ENCODE results near the gene PIANP. TPM values are rescaled to one million over a fixed set of nuclear protein-coding genes. Genes with fewer than 3 reads are reported as not detected.

PIANP gene
- total and polyA plus RNA-seq, 2 of the 4 experiments (the other 2 are of a cell fraction) = 0.18 to 6.8 TPM

GRCh38 chr12:6647083-6647604, 53.5 kb downstream of the PIANP start, which contains the start of gene ACRBP:
Gene ACRBP (minus strand): TSS chr12:6647432. CDS start chr12:6647366, 66 bp downstream.
- H3K9me1 ChIP-seq (ENCODE audit: insufficient read depth, low read length) = no peaks in the 10 kb centered on the region
- no peaks in the 10 kb centered on the region for H3K79me1 ChIP-seq (ENCODE audit: low read depth in 1 of 2, low read length in 2 of 2)
- in situ Hi-C loops (cut with MboI; ENCODE audit: low sequenced_read_pairs) (no loop called here), intact Hi-C loops (cut with micrococcal nuclease) (no loop called here), dilution Hi-C loops (cut with HindIII; ENCODE audit: low sequenced_read_pairs, unreplicated experiment) (no loop called here)
- 0 out of 2 replicates have a peak within 1 kb of the TSS, but pooled peaks have one; percentile 45 for H3K14ac ChIP-seq (replicated peaks; ENCODE audit: low read depth, low read length)
- H4K20me1 ChIP-seq (ENCODE audit: insufficient read depth, low read length) = no peaks in the 10 kb centered on the region
- H3K4me1 ChIP-seq (ENCODE audit: control insufficient read depth, insufficient read depth, low read length) = no peaks in the 10 kb centered on the region
- no peak within 1 kb of the TSS for H3K18ac ChIP-seq (ENCODE audit: low read depth, low read length)
- H2BK15ac ChIP-seq (ENCODE audit: low read depth, low read length) = no peak within 1 kb of the TSS
- H4K91ac ChIP-seq (ENCODE audit: insufficient read depth, low read depth, low read length) = no peak within 1 kb of the TSS
- no peaks in the 10 kb centered on the region for H3K27me3 ChIP-seq (ENCODE audit: control insufficient read depth, insufficient read depth, low read length)
- ChIA-PET CTCF (no interaction called here), POLR2A (ENCODE audit: unreplicated experiment) (interaction anchor here (0.6 kb wide), 1 partner anchor 24 kb away, joined by 6 read pairs; no protein-coding TSS in a partner anchor)
- no peak within 1 kb of the TSS for H2BK5ac ChIP-seq (ENCODE audit: low read depth, low read length, poor library complexity, severe bottlenecking)
- peak within 1 kb of the TSS; percentile 78 for H2AK9ac ChIP-seq (replicated peaks; ENCODE audit: low read depth, low read length, poor library complexity)
- no peak within 1 kb of the TSS for H3K27ac ChIP-seq (ENCODE audit: insufficient read depth, low read length)
- peak within 1 kb of the TSS; percentile 8; the same call in 1 of the 2 replicates for H2AK5ac ChIP-seq (ENCODE audit: low read depth, low read length)
- ATAC-seq (ENCODE audit: low read depth) = peak; percentile 91
- peaks cover 29% of the 10 kb centered on the region for H3K36me3 ChIP-seq (ENCODE audit: control insufficient read depth, insufficient read depth, low read length)
- no peak within 1 kb of the TSS for H2BK20ac ChIP-seq (ENCODE audit: low read depth, low read length)
- H3K4me3 ChIP-seq (ENCODE audit: insufficient read depth, low read depth, low read length) = peak within 1 kb of the TSS; percentile 38; the same call in 1 of the 2 replicates
- no peak within 1 kb of the TSS for H3K23ac ChIP-seq (ENCODE audit: low read depth, low read length)
- BruUV-seq (replicated peaks) = no TSS peak
- H4K8ac ChIP-seq (ENCODE audit: low read depth in 2 of 2, low read length in 2 of 2) = peak within 1 kb of the TSS in 1 of 2 experiments; percentile 36; a peak in 2 of 4 replicates
- 16% methylated on average over 7 of the region's 38 CpGs; no CpG with 5 or more reads in 1 of the 2 experiments for WGBS, 2 experiments (ENCODE audit: extremely low coverage in 2 of 2, insufficient read length in 1 of 2)
- no peak within 1 kb of the TSS for H2BK120ac ChIP-seq (ENCODE audit: low read depth, low read length)
- peak within 1 kb of the TSS; percentile 14; the same call in 1 of the 2 replicates for H3K9ac ChIP-seq (ENCODE audit: low read depth, low read length)
- TF ChIP-seq RCOR1 (IDR thresholded peaks at IDR 0.05; ENCODE audit: insufficient replicate concordance, low read length) = no peak
- TF ChIP-seq MAZ (IDR thresholded peaks at IDR 0.05; ENCODE audit: borderline replicate concordance, low read depth, low read length) = no peak
- TF ChIP-seq NFE2L2 (IDR thresholded peaks at IDR 0.05; ENCODE audit: low read depth, low read length) = no peak
- TF ChIP-seq FOS (IDR thresholded peaks at IDR 0.05; ENCODE audit: low read depth, low read length) = no peak
- TF ChIP-seq RFX5 (IDR thresholded peaks at IDR 0.05; ENCODE audit: low read depth, low read length) = no peak
- TF ChIP-seq CHD1 (IDR thresholded peaks at IDR 0.05; ENCODE audit: low read depth, low read length) = no peak
- no peak for TF ChIP-seq RAD21 (IDR thresholded peaks at IDR 0.05; ENCODE audit: low read length)
- TF ChIP-seq POLR2A (IDR thresholded peaks at IDR 0.05; ENCODE audit: low read depth, low read length) = no peak
- no peak for TF ChIP-seq USF2 (IDR thresholded peaks at IDR 0.05; ENCODE audit: low read depth, low read length)
- TF ChIP-seq ELK1 (IDR thresholded peaks at IDR 0.05; ENCODE audit: borderline replicate concordance, low read depth, low read length) = no peak
- TF ChIP-seq BHLHE40 (IDR thresholded peaks at IDR 0.05; ENCODE audit: low read depth, low read length) = no peak
- no peak for TF ChIP-seq CEBPB (IDR thresholded peaks at IDR 0.05; ENCODE audit: low read depth, low read length)
- DNase-seq = peak; percentile 14
- H3K4me2 ChIP-seq (ENCODE audit: low read depth, low read length) = peak within 1 kb of the TSS; percentile 71
- no peak within 1 kb of the TSS; the same call in 1 of the 2 replicates for H3K56ac ChIP-seq (ENCODE audit: extremely low read depth, insufficient read depth, low read length)
- no peak within 1 kb of the TSS for H4K5ac ChIP-seq (ENCODE audit: low read depth, low read length)
- H2AFZ ChIP-seq (replicated peaks; ENCODE audit: low read length, poor library complexity) = peak within 1 kb of the TSS; percentile 88
- peaks cover 18% of the 10 kb centered on the region for H3K9me3 ChIP-seq (ENCODE audit: control insufficient read depth, insufficient read depth, low read length)
- no peak within 1 kb of the TSS for H3K4ac ChIP-seq (ENCODE audit: low read depth, low read length)

Data from IMR-90 (cell line).